HCT116 (cell line): ENCODE measurements around the gene NCMAP. TPM values are rescaled to one million over a fixed set of nuclear protein-coding genes. Genes with fewer than 3 reads are reported as not detected.

Experiments
- ATAC-seq: fragments of 200-7000 bp; cut with Tn5 transposase; 2 replicates; pipeline ENCODE4 v1.9.1; 2020; ENCODE audit warnings: mild to moderate bottlenecking, moderate library complexity
- BruUV-seq: library from RNA; stranded (reverse); fragments of 400-500 nt; replicated peaks from 2 replicates; lab custom pipeline; 2021; lab: Mats Ljungman, UMichigan
- CTCF ChIA-PET: fragments of 300-600 bp; sonication (Branson Sonifier 250); formaldehyde crosslinking; loops from one replicate; lab custom pipeline; 2021; ENCODE audit warnings: antibody characterized with exemption; lab: Charles Lee
- POLR2A ChIA-PET: fragments of 300-600, 350-600 bp; sonication (Branson Sonifier 250); formaldehyde crosslinking; loops from one replicate; lab custom pipeline; 2021; ENCODE audit warnings: antibody characterized with exemption; lab: Charles Lee
- RAD21 ChIA-PET, 2 experiments: fragments of 300-600 bp; sonication (Branson Sonifier 250); formaldehyde crosslinking; loops; one replicate each; lab custom pipeline; 2023; ENCODE audit warnings: low total read pairs in 2 of 2; ENCODE audit not compliant: uncharacterized antibody in 2 of 2, unreplicated experiment in 2 of 2, low non-redundant PET in 1 of 2; lab: Charles Lee
- DNase-seq: peaks from one replicate; pipeline ENCODE4 v3.0.0-alpha.2; 2010; ENCODE audit warnings: low read depth, low spot score
- H2AFZ ChIP-seq: fragments of 200-600 bp; shearing (Covaris generic), sonication (generic); 2 replicates; pipeline ENCODE4 v1.6.1; 2017; ENCODE audit warnings: low read depth, mixed run types, mixed read lengths, antibody characterized with exemption, low read length; ENCODE audit not compliant: poor library complexity, severe bottlenecking
- H3K27ac ChIP-seq: 2 replicates; pipeline ENCODE4 v1.5.1; 2012; ENCODE audit warnings: low read depth, low read length
- H3K27me3 ChIP-seq: fragments of 200-600 bp; sonication (generic); 2 replicates; pipeline ENCODE4 v1.6.1; 2016; ENCODE audit warnings: mixed run types, low read length, mixed read lengths; ENCODE audit not compliant: insufficient read depth
- H3K36me3 ChIP-seq, 2 experiments: fragments of 200-500 bp in 1 of 2; fragments of 200-600 bp in 1 of 2; sonication (Bioruptor generic) in 1 of 2; sonication (generic) in 1 of 2; 2 replicates each; pipeline versions ENCODE4 v1.5.1 to v1.6.1; 2014 to 2016; ENCODE audit warnings: low read length in 2 of 2, inconsistent platforms in 1 of 2, mixed read lengths in 1 of 2, mixed run types in 1 of 2; ENCODE audit not compliant: insufficient read depth in 2 of 2, control insufficient read depth in 1 of 2
- H3K4me1 ChIP-seq, 2 experiments: fragments of 200-600 bp in 1 of 2; sonication (generic) in 1 of 2; 2 replicates each; pipeline versions ENCODE4 v1.5.1 to v1.6.1; 2012 to 2017; ENCODE audit warnings: low read length in 2 of 2, inconsistent platforms in 1 of 2, mild to moderate bottlenecking in 1 of 2, mixed read lengths in 1 of 2, mixed run types in 1 of 2, moderate library complexity in 1 of 2; ENCODE audit not compliant: insufficient read depth in 2 of 2, control insufficient read depth in 1 of 2
- H3K4me2 ChIP-seq: fragments of 200-600 bp; sonication (generic); 2 replicates; pipeline ENCODE4 v1.6.1; 2017; ENCODE audit warnings: mixed run types, low read length, mixed read lengths
- H3K4me3 ChIP-seq, 2 experiments: fragments of 200-600 bp in 1 of 2; sonication (generic) in 1 of 2; replicated peaks in 1 of 2; 2 replicates each; pipeline ENCODE4 v1.5.1; 2011 to 2016; ENCODE audit warnings: low read length in 2 of 2, control low read depth in 1 of 2, low read depth in 1 of 2, mild to moderate bottlenecking in 1 of 2, mixed read lengths in 1 of 2, mixed run types in 1 of 2
- H3K79me2 ChIP-seq: fragments of 200-600 bp; sonication (generic); 2 replicates; pipeline ENCODE4 v1.6.1; 2017; ENCODE audit warnings: mild to moderate bottlenecking, mixed run types, low read length, moderate library complexity, mixed read lengths; ENCODE audit not compliant: insufficient read depth
- H3K9ac ChIP-seq: fragments of 200-600 bp; sonication (generic); 2 replicates; pipeline ENCODE4 v1.6.1; 2016; ENCODE audit warnings: low read length, mixed read lengths
- H3K9me2 ChIP-seq: fragments of 200-600 bp; sonication (generic), shearing (Covaris generic); 2 replicates; pipeline ENCODE4 v1.6.1; 2017; ENCODE audit warnings: mixed run types, mild to moderate bottlenecking, moderate library complexity; ENCODE audit not compliant: insufficient read depth
- H3K9me3 ChIP-seq, 2 experiments: fragments of 200-500 bp in 1 of 2; fragments of 200-600 bp in 1 of 2; sonication (Bioruptor generic) in 1 of 2; sonication (generic) in 1 of 2; 2 replicates each; pipeline ENCODE4 v1.6.1; 2014 to 2017; ENCODE audit warnings: low read length in 2 of 2, mixed read lengths in 2 of 2, inconsistent platforms in 1 of 2, low read depth in 1 of 2, mild to moderate bottlenecking in 1 of 2, mixed run types in 1 of 2, moderate library complexity in 1 of 2; ENCODE audit not compliant: control insufficient read depth in 1 of 2, insufficient read depth in 1 of 2
- H4K20me1 ChIP-seq: fragments of 200-600 bp; sonication (generic), shearing (Covaris generic); 2 replicates; pipeline ENCODE4 v1.6.1; 2017; ENCODE audit warnings: mixed run types, mild to moderate bottlenecking, moderate library complexity; ENCODE audit not compliant: insufficient read depth
- CEBPB ChIP-seq: IDR thresholded peaks from 2 replicates; pipeline ENCODE4 v1.6.1; 2012; ENCODE audit warnings: low read depth
- CTCF ChIP-seq, 3 experiments: fragments of 200-600 bp in 1 of 3; sonication (generic) in 1 of 3; IDR thresholded peaks in 2 of 3; conservative IDR thresholded peaks in 1 of 3; 2 replicates each; pipeline ENCODE4 v1.5.1; 2012 to 2017; ENCODE audit warnings: low read depth in 2 of 3, low read length in 2 of 3, antibody characterized with exemption in 1 of 3, borderline replicate concordance in 1 of 3, control low read depth in 1 of 3, mild to moderate bottlenecking in 1 of 3, mixed read lengths in 1 of 3, mixed run types in 1 of 3, moderate library complexity in 1 of 3; ENCODE audit not compliant: insufficient read depth in 1 of 3
- ELF1 ChIP-seq: IDR thresholded peaks from 2 replicates; pipeline ENCODE4 v1.6.1; 2012; ENCODE audit warnings: low read depth, borderline replicate concordance
- EZH2 ChIP-seq: fragments of 200-600 bp; sonication (generic); IDR thresholded peaks from 2 replicates; pipeline ENCODE4 v1.6.1; 2017; ENCODE audit warnings: antibody characterized with exemption, mixed run types
- FOSL1 ChIP-seq: IDR thresholded peaks from 2 replicates; pipeline ENCODE4 v1.6.1; 2012; ENCODE audit warnings: low read depth
- POLR2A ChIP-seq: IDR thresholded peaks from 2 replicates; pipeline ENCODE4 v1.7.0; 2011; ENCODE audit warnings: borderline replicate concordance; ENCODE audit not compliant: insufficient read depth, insufficient read length; ENCODE audit errors: extremely low read depth
- POLR2AphosphoS5 ChIP-seq: IDR thresholded peaks from 2 replicates; pipeline ENCODE4 v1.6.1; 2011; ENCODE audit warnings: mild to moderate bottlenecking, low read depth, low read length, moderate library complexity
- RAD21 ChIP-seq: IDR thresholded peaks from 2 replicates; pipeline ENCODE4 v1.6.1; 2012; ENCODE audit warnings: low read depth, mild to moderate bottlenecking
- REST ChIP-seq: IDR thresholded peaks from 2 replicates; pipeline ENCODE4 v1.6.1; 2012; ENCODE audit warnings: low read depth
- SIN3A ChIP-seq: IDR thresholded peaks from 2 replicates; pipeline ENCODE4 v1.6.1; 2012; ENCODE audit warnings: low read depth
- SP1 ChIP-seq: IDR thresholded peaks from 2 replicates; pipeline ENCODE4 v1.6.1; 2012; ENCODE audit warnings: low read depth
- SRF ChIP-seq: IDR thresholded peaks from 2 replicates; pipeline ENCODE4 v1.6.1; 2012; ENCODE audit warnings: low read depth
- TCF7L2 ChIP-seq: IDR thresholded peaks from 2 replicates; pipeline ENCODE4 v1.7.0; 2011; ENCODE audit warnings: borderline replicate concordance, inconsistent platforms; ENCODE audit not compliant: insufficient read depth, insufficient read length; ENCODE audit errors: extremely low read depth
- ZFX ChIP-seq: fragments of 450-650 bp; IDR thresholded peaks from 2 replicates; pipeline ENCODE4 v1.6.1; 2017
- ZNF274 ChIP-seq: fragments of 200-500 bp; sonication (Bioruptor generic); IDR thresholded peaks from 2 replicates; pipeline ENCODE4 v1.6.1; 2014; ENCODE audit warnings: mild to moderate bottlenecking, low read depth, low read length, inconsistent platforms
- intact Hi-C: fragments of 100-400 bp; cut with micrococcal nuclease; formaldehyde crosslinking; loops from 2 replicates; pipeline ENCODE4 v1.10.0; 2022
- total RNA-seq: library from RNA; stranded (reverse); gene quantifications from one replicate; pipeline ENCODE4 v1.2.1, GENCODE V29; 2021; ENCODE audit not compliant: unreplicated experiment
- TF ChIP-seq, protein P1 (sequence below): IDR thresholded peaks from 2 replicates; pipeline ENCODE4 v1.6.1; 2011; ENCODE audit warnings: mild to moderate bottlenecking, low read length, moderate library complexity; ENCODE audit not compliant: insufficient replicate concordance; ENCODE audit errors: extremely low read depth
- TF ChIP-seq, protein P2 (sequence below): IDR thresholded peaks from 2 replicates; pipeline ENCODE4 v1.6.1; 2012

NCMAP gene
- total RNA-seq, 1 experiment from 2014 or later, result 0.84 TPM

DNA sequence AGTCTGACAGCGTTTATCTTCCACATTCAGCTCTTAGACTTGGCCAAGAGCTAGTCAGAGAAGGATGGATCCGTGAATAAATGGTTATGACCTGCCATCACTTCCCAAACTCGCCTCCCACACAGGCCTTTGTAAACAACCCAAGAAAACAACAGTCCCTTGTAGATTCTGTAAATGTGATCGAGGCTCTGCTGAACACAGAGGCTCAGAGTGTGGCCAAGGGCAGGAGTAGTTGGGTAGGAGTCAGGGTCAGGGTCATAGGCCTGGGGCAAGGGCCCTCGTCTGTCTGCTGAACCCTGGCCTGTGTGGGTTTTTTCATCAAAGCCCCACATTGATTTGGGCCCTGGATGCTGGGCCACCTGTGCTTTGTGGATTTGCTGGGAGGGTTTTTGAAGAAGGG, 32.7 kb downstream of the NCMAP start:
- no peak overlapping the region for H3K4me2 ChIP-seq
- intact Hi-C loops, result loop anchor here (10.0 kb wide), 1 partner anchor 194 kb away; no protein-coding TSS in a partner anchor

More for the DNA sequence above, 32.7 kb downstream of the NCMAP start:
- no peak for TF ChIP-seq POLR2AphosphoS5
- TF ChIP-seq RAD21, result no peak
- TF ChIP-seq TCF7L2, result no peak
- TF ChIP-seq CTCF (IDR thresholded peaks at IDR 0.05 in 2 of 3, conservative IDR thresholded peaks at IDR 0.05 in 1 of 3; ENCODE audit: borderline replicate concordance in 1 of 3, insufficient read depth in 1 of 3, low read depth in 2 of 3, low read length in 2 of 3), result no peak
- TF ChIP-seq ELF1, result no peak
- TF ChIP-seq SIN3A, result no peak
- no peak for TF ChIP-seq ZNF274
- TF ChIP-seq SRF, result no peak
- no peak for TF ChIP-seq FOSL1
- no peak for TF ChIP-seq CEBPB
- no peak for TF ChIP-seq POLR2A
- no peak for TF ChIP-seq EZH2
- no peak for TF ChIP-seq REST
- TF ChIP-seq, protein P1, sequence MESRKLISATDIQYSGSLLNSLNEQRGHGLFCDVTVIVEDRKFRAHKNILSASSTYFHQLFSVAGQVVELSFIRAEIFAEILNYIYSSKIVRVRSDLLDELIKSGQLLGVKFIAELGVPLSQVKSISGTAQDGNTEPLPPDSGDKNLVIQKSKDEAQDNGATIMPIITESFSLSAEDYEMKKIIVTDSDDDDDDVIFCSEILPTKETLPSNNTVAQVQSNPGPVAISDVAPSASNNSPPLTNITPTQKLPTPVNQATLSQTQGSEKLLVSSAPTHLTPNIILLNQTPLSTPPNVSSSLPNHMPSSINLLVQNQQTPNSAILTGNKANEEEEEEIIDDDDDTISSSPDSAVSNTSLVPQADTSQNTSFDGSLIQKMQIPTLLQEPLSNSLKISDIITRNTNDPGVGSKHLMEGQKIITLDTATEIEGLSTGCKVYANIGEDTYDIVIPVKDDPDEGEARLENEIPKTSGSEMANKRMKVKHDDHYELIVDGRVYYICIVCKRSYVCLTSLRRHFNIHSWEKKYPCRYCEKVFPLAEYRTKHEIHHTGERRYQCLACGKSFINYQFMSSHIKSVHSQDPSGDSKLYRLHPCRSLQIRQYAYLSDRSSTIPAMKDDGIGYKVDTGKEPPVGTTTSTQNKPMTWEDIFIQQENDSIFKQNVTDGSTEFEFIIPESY, result no peak
- TF ChIP-seq, protein P2, sequence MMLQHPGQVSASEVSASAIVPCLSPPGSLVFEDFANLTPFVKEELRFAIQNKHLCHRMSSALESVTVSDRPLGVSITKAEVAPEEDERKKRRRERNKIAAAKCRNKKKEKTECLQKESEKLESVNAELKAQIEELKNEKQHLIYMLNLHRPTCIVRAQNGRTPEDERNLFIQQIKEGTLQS, result no peak
- no peak for TF ChIP-seq ZFX
- TF ChIP-seq SP1, result no peak
- peaks cover 8% of the 10 kb centered on the region; the same call in 1 of the 2 replicates for H3K27me3 ChIP-seq
- RAD21 ChIA-PET, result no interaction called here
- no peaks in the 10 kb centered on the region for H4K20me1 ChIP-seq
- H3K4me1 ChIP-seq, result peaks cover 3 to 4% of the 10 kb centered on the region in 2 experiments; a peak in 2 of 4 replicates
- no TSS peak for BruUV-seq
- no peaks in the 10 kb centered on the region for H3K9me2 ChIP-seq
- no peak for DNase-seq
- no peaks in the 10 kb centered on the region for H3K9me3 ChIP-seq
- H2AFZ ChIP-seq, result no peak overlapping the region
- H3K79me2 ChIP-seq, result no peaks in the 10 kb centered on the region
- H3K36me3 ChIP-seq, result no peaks in the 10 kb centered on the region
- ATAC-seq, result no peak
- POLR2A ChIA-PET, result no interaction called here
- H3K4me3 ChIP-seq, result no peak overlapping the region
- CTCF ChIA-PET, result interaction anchor here (1.6 to 2.6 kb wide), 3 partner anchors 10 to 247 kb away, joined by 7 to 17 read pairs (median 10); partner anchors contain the start of gene NIPAL3
- no peak overlapping the region for H3K27ac ChIP-seq
- no peak overlapping the region for H3K9ac ChIP-seq
